Muscle of arm (tissue), 12 donors: ENCODE measurements around the gene ITPA. TPM values are rescaled to one million over a fixed set of nuclear protein-coding genes. Genes with fewer than 3 reads are reported as not detected.

Experiments
- DNase-seq: peaks from one replicate; pipeline ENCODE4 v3.0.0-alpha.2; 2013
- polyA plus RNA-seq, 12 donors: library from polyadenylated mRNA; unstranded; fragments of 120-200 nt; gene quantifications; one replicate each; pipeline ENCODE4 v1.2.1, GENCODE V29; 2013; ENCODE audit not compliant: insufficient read length in 12 of 12

ITPA gene
- polyA plus RNA-seq, 12 donors, result 29.2 to 45.7 (median 37.5) TPM; not detected in 1

GRCh38 chr20:3239867-3240775 is 30.8 kb downstream of the ITPA start:
- no peak for DNase-seq

GRCh38 chr20:3240776-3241363 is 31.6 kb downstream of the ITPA start:
- no peak for DNase-seq

DNA sequence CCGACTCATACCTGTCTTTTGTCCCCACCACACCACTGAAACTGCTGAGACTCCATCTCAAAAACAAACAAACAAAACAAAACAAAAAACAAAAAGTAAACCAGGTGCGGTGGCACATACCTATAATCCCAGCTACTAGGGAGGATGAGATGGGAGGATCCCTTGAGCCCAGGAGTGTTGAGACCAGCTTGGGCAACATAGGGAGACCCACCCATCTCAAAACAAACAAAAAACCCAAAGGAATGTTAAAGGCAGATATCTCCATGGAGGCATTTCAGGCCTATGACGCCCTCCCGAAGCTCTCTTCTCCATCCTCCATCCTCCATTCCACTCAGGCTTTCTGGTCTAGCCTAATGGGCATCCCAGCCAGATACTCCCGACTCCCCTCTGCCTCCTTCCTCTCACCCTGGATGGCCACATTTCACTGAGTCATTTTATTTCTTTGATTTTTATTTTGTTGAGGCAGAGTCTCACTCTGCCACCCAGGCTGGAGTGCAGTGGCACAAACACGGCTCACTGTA is 32.9 kb downstream of the ITPA start:
- DNase-seq, result no peak

DNA sequence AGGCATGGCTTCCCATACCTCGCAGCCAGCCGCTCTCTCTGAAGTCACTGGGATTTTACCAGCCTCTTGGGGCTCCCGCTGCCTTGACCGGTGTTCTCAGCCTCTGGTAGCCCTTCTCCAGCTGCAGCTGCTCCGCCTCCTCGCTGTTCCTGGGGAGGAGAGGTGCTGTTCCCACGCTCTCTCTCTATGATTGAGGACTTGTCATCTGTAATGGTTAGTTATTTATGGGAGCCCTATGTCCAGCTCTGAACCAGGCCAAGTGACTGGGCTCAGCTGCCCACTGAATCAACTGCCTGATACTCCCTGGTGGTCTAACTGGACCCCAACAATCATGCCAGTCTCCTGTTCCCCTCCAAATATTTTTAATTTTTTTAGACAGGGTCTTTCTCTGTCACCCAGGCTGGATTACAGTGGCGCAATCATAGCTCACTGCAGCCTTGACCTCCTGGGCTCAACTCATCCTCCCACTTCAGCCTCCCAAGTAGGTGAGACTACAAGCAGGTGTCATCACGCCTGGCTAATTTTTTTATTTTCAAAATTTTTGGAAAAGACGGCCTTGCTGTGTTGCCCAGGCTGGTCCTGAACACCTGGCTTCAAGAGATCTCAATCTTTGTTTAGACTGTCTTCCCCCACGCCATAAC is 34.5 kb downstream of the ITPA start:
- no peak for DNase-seq

DNA sequence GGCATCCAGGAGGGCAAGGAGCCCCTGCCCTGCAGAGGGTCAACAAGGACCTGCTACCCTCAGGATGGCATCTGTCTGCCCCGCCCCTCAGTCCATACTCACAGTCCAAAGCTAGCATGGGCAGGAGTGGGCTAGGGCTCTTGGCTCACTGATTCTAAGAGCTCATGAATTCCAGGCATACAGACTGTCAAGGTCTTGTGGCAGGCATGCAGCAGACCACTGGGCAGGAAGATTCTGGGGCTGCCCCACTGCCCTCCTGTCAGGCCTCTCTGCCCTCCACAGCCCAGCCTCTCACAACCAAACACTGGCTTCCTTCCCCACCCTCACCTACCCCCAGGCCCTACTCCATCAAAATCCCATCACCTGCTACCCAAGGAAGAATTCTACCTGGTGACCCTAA is 35.3 kb downstream of the ITPA start:
- DNase-seq, result no peak

DNA sequence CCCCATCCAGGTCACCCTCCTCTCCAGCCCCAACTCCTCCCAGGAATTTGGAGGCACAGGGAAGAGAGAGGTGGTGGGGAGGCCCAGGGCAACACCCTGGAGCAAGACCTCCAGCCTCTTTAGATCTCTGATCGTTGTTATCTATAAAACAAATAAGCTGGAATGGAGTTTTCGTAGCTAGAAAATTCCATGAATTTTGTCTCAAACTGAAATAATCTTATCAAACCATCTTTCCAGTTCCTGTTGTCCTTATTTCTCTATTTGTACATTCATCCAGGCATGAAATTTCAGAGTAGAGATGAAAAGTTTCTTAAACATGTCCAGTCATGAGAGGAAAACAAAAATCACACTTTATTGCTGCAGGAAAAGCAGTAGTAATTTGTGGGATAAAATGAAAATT is 35.9 kb downstream of the ITPA start:
- DNase-seq, result no peak

GRCh38 chr20:3245711-3246110 is 36.4 kb downstream of the ITPA start:
- no peak for DNase-seq

DNA sequence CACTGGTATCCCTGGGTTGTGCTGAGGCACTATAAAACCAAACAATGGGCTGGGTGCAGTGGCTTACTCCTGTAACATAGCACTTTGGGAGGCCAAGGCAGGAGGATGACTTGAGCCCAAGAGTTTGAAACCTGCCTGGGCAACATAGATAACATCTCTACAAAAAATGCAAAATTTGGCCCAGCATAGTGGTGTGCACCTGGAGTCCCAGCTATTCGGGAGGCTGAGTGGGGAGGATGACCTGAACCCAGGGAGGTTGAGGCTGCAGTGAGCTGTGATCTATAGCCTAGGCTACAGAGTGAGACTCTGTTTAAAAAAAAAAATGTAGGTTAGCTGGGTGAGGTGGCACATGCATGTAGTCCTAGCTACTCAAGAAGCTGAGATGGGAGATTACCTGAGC is 37.4 kb downstream of the ITPA start:
- no peak for DNase-seq

DNA sequence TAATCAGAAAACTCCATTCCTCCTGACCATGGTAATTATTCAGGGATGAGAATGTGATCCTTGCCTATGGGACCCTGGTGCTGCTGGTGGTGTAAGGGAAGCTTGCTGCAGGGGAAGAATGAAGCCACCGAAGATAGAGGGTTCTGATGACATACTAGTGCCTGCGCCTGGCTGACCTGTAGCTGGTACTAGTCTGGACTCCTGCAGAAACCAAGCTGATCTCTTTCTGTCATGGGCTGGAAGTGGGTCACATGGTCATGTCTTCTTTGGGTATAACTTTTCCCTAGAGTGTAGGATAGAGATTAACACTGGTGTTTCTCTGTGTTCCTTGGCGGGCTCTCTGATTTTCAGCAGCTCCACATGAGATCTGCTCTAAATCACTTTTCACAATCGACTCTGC is 38.3 kb downstream of the ITPA start:
- no peak for DNase-seq

DNA sequence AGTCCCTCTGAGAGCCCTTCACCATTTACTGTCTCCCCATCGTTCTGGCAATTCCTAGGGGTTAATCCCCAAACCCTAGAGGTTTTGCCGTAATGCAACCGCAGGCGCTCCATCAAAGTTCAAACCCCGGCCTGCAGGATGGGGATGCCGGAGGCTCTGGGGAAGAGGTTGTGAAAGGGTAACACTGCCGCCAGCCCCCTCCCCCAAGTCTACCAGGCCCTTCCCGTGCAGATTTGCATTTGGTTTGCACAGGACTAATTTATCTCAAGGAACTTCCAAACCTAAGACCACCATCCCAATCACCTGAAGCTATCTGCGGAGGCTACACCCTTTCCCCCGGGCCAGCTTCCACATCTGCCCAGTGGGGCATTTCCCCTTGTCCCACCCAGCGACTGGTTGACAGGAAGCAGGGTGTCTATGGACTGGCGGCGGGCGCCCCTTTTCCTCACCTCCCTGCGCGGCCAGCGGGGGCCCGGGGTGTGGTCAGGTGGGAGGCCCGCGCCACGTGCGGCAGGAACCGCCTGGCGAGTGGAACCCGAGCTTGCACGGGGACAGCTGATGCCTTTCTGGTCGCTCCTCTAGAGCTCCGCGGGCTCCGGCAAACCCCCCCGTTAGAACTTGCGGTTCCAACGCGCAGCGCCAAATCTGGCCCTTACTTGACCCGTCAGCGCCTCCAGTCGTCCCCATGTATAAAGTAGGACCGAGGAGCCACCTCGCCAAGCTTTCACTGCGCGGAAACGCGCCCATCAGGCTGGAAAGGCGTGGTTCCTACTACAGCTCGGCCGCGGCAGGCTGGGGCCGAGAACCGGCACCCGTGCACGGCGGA is 39.1 kb downstream of the ITPA start:
- DNase-seq, result peak; percentile 31

DNA sequence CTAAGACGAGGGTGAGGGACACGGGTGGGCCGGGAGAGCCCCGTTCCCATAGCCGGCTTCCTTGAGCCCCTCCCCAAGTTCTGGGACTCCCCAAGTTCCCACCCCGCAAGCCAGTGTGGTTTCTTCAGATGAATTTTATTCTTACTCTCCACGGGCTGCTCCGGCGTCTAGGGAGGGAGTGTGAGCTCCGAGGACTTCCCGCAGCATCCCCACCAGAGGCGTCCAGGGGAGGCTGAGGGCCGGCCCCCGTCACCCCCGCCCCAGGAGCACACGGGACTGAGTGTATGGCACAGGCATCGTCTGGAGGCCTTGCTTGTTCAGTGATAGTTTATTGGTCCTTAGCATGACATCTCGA is 39.7 kb downstream of the ITPA start:
- DNase-seq, result no peak

GRCh38 chr20:3250091-3250504 is 40.8 kb downstream of the ITPA start:
- no peak for DNase-seq

GRCh38 chr20:3251806-3252205 is 42.5 kb downstream of the ITPA start:
- no peak for DNase-seq

DNA sequence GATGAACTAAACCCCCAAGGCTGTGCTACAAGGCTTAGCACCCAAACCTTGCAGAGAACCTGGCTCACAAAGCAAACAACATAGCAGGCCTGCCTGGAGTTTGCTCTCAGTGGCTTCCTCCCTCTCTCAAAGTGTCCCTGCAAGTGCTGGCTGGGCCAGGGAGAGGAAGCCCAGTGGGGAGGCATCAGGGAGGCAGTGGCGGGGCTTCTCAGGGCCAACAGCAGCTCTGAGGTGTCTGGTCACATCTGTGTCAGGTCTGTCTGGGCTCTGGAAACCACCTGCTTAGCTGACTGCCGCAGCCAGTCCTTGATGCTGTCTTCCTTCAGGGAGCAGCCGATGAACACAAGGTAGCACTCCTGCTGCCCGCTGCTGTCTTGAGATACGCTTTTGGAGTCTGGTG is 46.4 kb downstream of the ITPA start:
- DNase-seq, result no peak

- no peak for DNase-seq
Observed at GRCh38 chr20:3258429-3258828, 49.1 kb downstream of the ITPA start.

GRCh38 chr20:3262566-3262965 is 53.3 kb downstream of the ITPA start:
- no peak for DNase-seq

DNA sequence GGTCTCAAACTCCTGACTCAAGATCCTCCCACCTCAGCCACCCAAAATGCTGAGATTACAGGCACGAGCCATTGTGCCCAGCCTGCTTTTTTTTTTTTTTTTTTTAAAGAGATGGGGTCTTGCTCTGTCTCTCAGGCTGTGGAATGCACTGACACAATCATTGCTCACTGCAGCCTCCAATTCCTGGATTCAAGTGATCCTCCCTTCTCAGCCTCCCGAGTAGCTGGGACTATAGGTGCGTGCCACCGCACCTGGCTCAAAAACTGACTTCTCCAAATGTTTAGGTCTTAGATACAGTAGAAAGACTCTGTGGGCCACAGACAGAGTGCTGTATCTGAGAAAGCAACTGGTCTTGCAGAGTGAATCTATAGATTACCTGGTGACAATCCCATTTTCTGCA is 60.8 kb downstream of the ITPA start:
- no peak for DNase-seq

GRCh38 chr20:3273371-3273770 is 64.1 kb downstream of the ITPA start:
- no peak for DNase-seq
